Measurements from ENCODE around the gene FSTL1. TPM values are rescaled to one million over a fixed set of nuclear protein-coding genes. Genes with fewer than 3 reads are reported as not detected.

The FSTL1 gene
- total and polyA plus RNA-seq, 8 donors = 14.2 to 946 (median 97.7) TPM

DNA sequence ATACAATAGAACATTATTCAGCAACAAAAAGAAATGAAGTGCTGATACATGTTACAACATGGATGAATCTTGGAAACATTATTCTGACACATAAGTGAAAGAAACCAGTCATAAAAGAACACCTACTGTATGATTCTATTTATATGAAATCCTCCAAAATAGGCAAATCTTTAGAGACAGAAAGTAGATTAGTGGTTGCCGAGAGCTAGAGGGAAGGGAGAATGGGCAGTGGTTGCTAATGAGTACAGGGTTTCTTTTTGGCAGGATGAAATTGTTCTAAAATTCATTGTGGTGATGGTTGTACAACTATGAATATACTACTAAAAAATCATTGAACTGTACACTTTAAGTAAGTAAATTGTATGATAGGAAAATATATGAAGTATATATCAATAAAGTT is 95.3 kb downstream of the FSTL1 start:
- Histone ChIP-seq H3K36me3 (no peaks in the 10 kb centered on the region), H3K4me3 (no peak overlapping the region), H3K27me3 (no peaks in the 10 kb centered on the region), H3K27ac (no peak overlapping the region), H3K4me1 (peaks cover 0 to 5% (median 2%) of the 10 kb centered on the region in 4 donors), H3K9me3 (no peaks in the 10 kb centered on the region)
- TF ChIP-seq CTCF (IDR thresholded peaks at IDR 0.05) = no peak
- TF ChIP-seq EP300 (IDR thresholded peaks at IDR 0.05) = no peak
- no peak for TF ChIP-seq POLR2A (IDR thresholded peaks at IDR 0.05)
- no peak for TF ChIP-seq POLR2AphosphoS5 (IDR thresholded peaks at IDR 0.05)
- 70 to 97% (median 89%) methylated on average over 1 of the region's 1 CpG for WGBS, 5 donors
- intact Hi-C loops (cut with DNase I; ENCODE audit: low total_unique reads) = no loop called here
- no peak for DNase-seq

DNA sequence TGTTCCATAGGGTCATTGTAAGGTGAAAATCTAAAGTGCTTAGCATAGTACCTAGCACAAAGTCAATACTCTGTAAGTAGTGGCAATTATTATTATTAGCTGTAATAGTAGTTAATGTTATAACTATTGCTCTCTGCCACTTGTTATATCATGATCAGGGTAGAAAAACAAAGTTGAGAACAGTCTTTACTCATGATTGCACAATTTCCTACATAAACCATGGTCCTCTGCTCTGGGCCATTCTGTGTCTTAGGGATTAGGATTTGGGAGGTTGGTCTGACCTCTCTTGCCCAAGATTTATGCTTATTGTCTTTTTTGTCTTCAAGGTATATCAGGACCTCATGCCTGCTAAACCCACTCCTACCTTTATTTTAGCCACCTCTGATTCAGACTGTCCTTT is 97.3 kb downstream of the FSTL1 start:
- no peak overlapping the region for H3K4me3 ChIP-seq
- H3K4me1 ChIP-seq = peaks cover 0 to 14% (median 11%) of the 10 kb centered on the region in 4 donors
- TF ChIP-seq CTCF (IDR thresholded peaks at IDR 0.05) = no peak
- TF ChIP-seq POLR2A (IDR thresholded peaks at IDR 0.05) = no peak
- no peak for TF ChIP-seq POLR2AphosphoS5 (IDR thresholded peaks at IDR 0.05)
- TF ChIP-seq EP300 (IDR thresholded peaks at IDR 0.05) = no peak
- H3K36me3 ChIP-seq = no peaks in the 10 kb centered on the region
- H3K27ac ChIP-seq = no peak overlapping the region
- no peaks in the 10 kb centered on the region for H3K27me3 ChIP-seq
- DNase-seq = no peak
- intact Hi-C loops (cut with DNase I; ENCODE audit: low total_unique reads) = no loop called here
- no peaks in the 10 kb centered on the region for H3K9me3 ChIP-seq

DNA sequence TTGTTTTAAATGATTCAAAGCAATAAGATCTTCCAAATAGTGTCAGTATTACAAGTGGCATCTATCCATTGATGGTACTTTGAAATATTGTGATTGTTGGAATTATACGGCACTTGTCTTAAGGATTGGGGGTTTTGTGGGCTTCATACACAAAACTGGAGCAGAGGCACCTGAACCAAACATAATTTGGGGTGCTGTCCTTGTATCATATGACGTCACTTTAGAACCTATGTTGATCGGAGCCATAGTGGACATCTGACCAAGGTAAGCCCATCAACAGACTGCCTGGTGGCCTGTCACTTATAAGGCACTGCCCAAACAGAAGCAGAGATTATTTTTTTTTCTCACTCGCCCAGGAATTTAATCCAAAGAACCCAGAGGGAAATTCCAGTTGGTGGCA is 98.8 kb downstream of the FSTL1 start:
- Histone ChIP-seq H3K36me3 (no peaks in the 10 kb centered on the region), H3K27ac (no peak overlapping the region), H3K27me3 (no peaks in the 10 kb centered on the region), H3K9me3 (no peaks in the 10 kb centered on the region), H3K4me1 (peaks cover 7 to 28% (median 22%) of the 10 kb centered on the region in 4 donors), H3K4me3 (no peak overlapping the region)
- TF ChIP-seq CTCF (IDR thresholded peaks at IDR 0.05) = no peak
- no peak for TF ChIP-seq POLR2A (IDR thresholded peaks at IDR 0.05)
- TF ChIP-seq EP300 (IDR thresholded peaks at IDR 0.05) = no peak
- intact Hi-C loops (cut with DNase I; ENCODE audit: low total_unique reads) = no loop called here
- 86 to 93% (median 91%) methylated on average over 4 of the region's 4 CpGs for WGBS, 5 donors
- no peak for DNase-seq

GRCh38 chr3:120350401-120350941 is 100.3 kb downstream of the FSTL1 start:
- WGBS, 5 donors = 42 to 62% (median 48%) methylated on average over 8 of the region's 8 CpGs
- H3K4me3 ChIP-seq = peak overlapping the region in 2 of 4 donors; percentile 65 to 94
- peaks cover 7 to 43% (median 32%) of the 10 kb centered on the region in 4 donors for H3K4me1 ChIP-seq
- H3K9me3 ChIP-seq = no peaks in the 10 kb centered on the region
- H3K36me3 ChIP-seq = peaks cover 0 to 5% (median 0%) of the 10 kb centered on the region in 4 donors
- peak overlapping the region in 4 of 5 donors; percentile 89 to 96 (median 92) for H3K27ac ChIP-seq
- intact Hi-C loops (cut with DNase I; ENCODE audit: low total_unique reads) = no loop called here
- peak in 1 of 2 donors; percentile 40 for DNase-seq
- TF ChIP-seq POLR2A (IDR thresholded peaks at IDR 0.05) = no peak
- no peak for TF ChIP-seq EP300 (IDR thresholded peaks at IDR 0.05)
- no peak for TF ChIP-seq CTCF (IDR thresholded peaks at IDR 0.05)
- TF ChIP-seq POLR2AphosphoS5 (IDR thresholded peaks at IDR 0.05) = no peak
- no peaks in the 10 kb centered on the region for H3K27me3 ChIP-seq
